Transverse colon (tissue), 4 donors: ENCODE data around the gene WSB1. TPM values are rescaled to one million over a fixed set of nuclear protein-coding genes. Genes with fewer than 3 reads are reported as not detected.
A peak's percentile ranks its signal among the peaks of the same experiment; 100 is the strongest.

Experiments
- DNase-seq: peaks from one replicate; pipeline ENCODE4 v3.0.0-alpha.2; 2019
- H3K27ac ChIP-seq, 4 donors: fragments of 200-600 bp; sonication (generic); 2 replicates each; pipeline ENCODE4 v1.5.1; 2016 to 2018; ENCODE audit warnings: inconsistent platforms in 4 of 4
- H3K27me3 ChIP-seq: fragments of 200-600 bp; sonication (generic); 2 replicates; pipeline ENCODE4 v1.5.1; 2017; ENCODE audit warnings: inconsistent platforms
- H3K36me3 ChIP-seq, 4 donors: fragments of 200-600 bp; sonication (generic); 2 replicates each; pipeline ENCODE4 v1.5.1; 2017 to 2019; ENCODE audit warnings: inconsistent platforms in 4 of 4
- H3K4me1 ChIP-seq, 4 donors: fragments of 200-600 bp; sonication (generic); 2 replicates each; pipeline ENCODE4 v1.5.1; 2017 to 2020; ENCODE audit warnings: inconsistent platforms in 4 of 4
- H3K4me3 ChIP-seq, 4 donors: fragments of 200-600 bp; sonication (generic); 1 replicate in 1 of 4; 2 replicates in 3 of 4; pipeline versions ENCODE4 v1.5.1 to v1.6.1; 2017 to 2019; ENCODE audit warnings: inconsistent platforms in 4 of 4
- H3K9me3 ChIP-seq, 2 donors: fragments of 200-600 bp; sonication (generic); 2 replicates each; pipeline ENCODE4 v1.5.1; 2017 to 2019; ENCODE audit warnings: inconsistent platforms in 2 of 2
- CTCF ChIP-seq, 5 experiments: fragments of 200-600 bp in 3 of 5; fragments of 450-650 bp in 2 of 5; sonication (generic) in 3 of 5; IDR thresholded peaks; 1 replicate in 2 of 5; 2 replicates in 3 of 5; pipeline ENCODE4 v1.5.1; 2016 to 2017; ENCODE audit warnings: antibody characterized with exemption in 5 of 5, inconsistent platforms in 3 of 5, mild to moderate bottlenecking in 2 of 5, moderate library complexity in 1 of 5
- EP300 ChIP-seq: sonication (generic); formaldehyde crosslinking; IDR thresholded peaks from one replicate; pipeline ENCODE4 v1.6.1; 2017; ENCODE audit warnings: antibody characterized with exemption, low read depth
- POLR2A ChIP-seq: fragments of 450-650 bp; IDR thresholded peaks from one replicate; pipeline ENCODE4 v1.6.1; 2016; ENCODE audit warnings: antibody characterized with exemption, mild to moderate bottlenecking, moderate library complexity
- POLR2AphosphoS5 ChIP-seq, 3 donors: sonication (generic); formaldehyde crosslinking; IDR thresholded peaks; one replicate each; pipeline ENCODE4 v1.6.1; 2016; ENCODE audit warnings: antibody characterized with exemption in 3 of 3
- WGBS, 2 donors: methylation state at CpG; one replicate each; pipeline ENCODE4 v1.1.5; 2018; ENCODE audit warnings: low coverage in 1 of 2; 5-methylcytosine and 5-hydroxymethylcytosine counted together
- in situ Hi-C, 4 donors: fragments of 200-750 bp; cut with MboI; loops; one replicate each; pipeline versions ENCODE4 v1.15.0 to v1.15.1; 2017; ENCODE audit warnings: low sequenced_read_pairs in 3 of 4, low pct_ligation_motif_present in 1 of 4, low pct_unique_long_range_greater_than_20kb in 1 of 4
- intact Hi-C: fragments of 100-400 bp; cut with DNase I; formaldehyde crosslinking; loops from one replicate; pipeline ENCODE4 v1.15.1; 2023; ENCODE audit warnings: low total_unique reads
- total RNA-seq, 4 donors: library from RNA; depleted of rRNA; stranded (reverse); fragments of >200 nt; gene quantifications; one replicate each; pipeline ENCODE4 v1.1.0, GENCODE V29; 2016

WSB1 gene
- total RNA-seq, 4 donors from 2014 or later: 90.4 to 335 (median 261) TPM

GRCh38 chr17:27354051-27354490, 60.2 kb downstream of the WSB1 start:
- 14% methylated on average over 19 of the region's 19 CpGs; no CpG with 5 or more reads in 1 of the 2 donors for WGBS, 2 donors
- H3K27ac ChIP-seq: peak overlapping the region; percentile 92 to 96 (median 94)
- TF ChIP-seq POLR2AphosphoS5 (IDR thresholded peaks at IDR 0.05): no peak
- no peak for TF ChIP-seq EP300
- TF ChIP-seq CTCF (IDR thresholded peaks at IDR 0.05): peak in 1 of 5 experiments; percentile 20
- TF ChIP-seq POLR2A: no peak

GRCh38 chr17:27354491-27355081, 60.7 kb downstream of the WSB1 start:
- no peak for DNase-seq
- in situ Hi-C loops: loop anchor here (5.0 to 25.0 kb wide), 8 partner anchors 60 to 408 kb away; partner anchors contain the start of gene KSR1 (in 1 of the 4)
- H3K4me3 ChIP-seq: peak overlapping the region in 3 of 4 donors; percentile 65 to 84 (median 79)

More at GRCh38 chr17:27354051-27354490, 60.2 kb downstream of the WSB1 start:
- Histone ChIP-seq H3K4me1 (peaks cover 0 to 18% (median 9%) of the 10 kb centered on the region in 4 donors), H3K27me3 (no peaks in the 10 kb centered on the region), H3K36me3 (no peaks in the 10 kb centered on the region), H3K9me3 (no peaks in the 10 kb centered on the region), H3K4me3 (peak overlapping the region in 3 of 4 donors; percentile 65 to 84 (median 79))
- intact Hi-C loops: loop anchor here (2.0 to 10.0 kb wide), 3 partner anchors 101 to 247 kb away; partner anchors contain the start of gene KSR1
- no peak for DNase-seq
- in situ Hi-C loops: loop anchor here (5.0 to 25.0 kb wide), 8 partner anchors 61 to 408 kb away; partner anchors contain the start of gene KSR1 (in 1 of the 4)

GRCh38 chr17:27355419-27355818, 61.5 kb downstream of the WSB1 start:
- intact Hi-C loops: loop anchor here (2.0 to 10.0 kb wide), 2 partner anchors 99 to 245 kb away; partner anchors contain the start of gene KSR1
- WGBS, 2 donors: 67 to 93% methylated on average over 1 to 4 of the region's 4 CpGs

More at GRCh38 chr17:27354491-27355081, 60.7 kb downstream of the WSB1 start:
- 69 to 100% methylated on average over 1 to 8 of the region's 8 CpGs for WGBS, 2 donors
- Histone ChIP-seq H3K4me1 (peaks cover 0 to 18% (median 6%) of the 10 kb centered on the region in 4 donors), H3K27me3 (no peaks in the 10 kb centered on the region), H3K36me3 (no peaks in the 10 kb centered on the region), H3K9me3 (no peaks in the 10 kb centered on the region), H3K27ac (peak overlapping the region in 3 of 4 donors; percentile 92 to 96 (median 94))
- intact Hi-C loops: loop anchor here (2.0 to 10.0 kb wide), 3 partner anchors 100 to 246 kb away; partner anchors contain the start of gene KSR1
- TF ChIP-seq EP300 (no peak), CTCF (IDR thresholded peaks at IDR 0.05) (no peak), POLR2A (no peak), POLR2AphosphoS5 (IDR thresholded peaks at IDR 0.05) (no peak)

More at GRCh38 chr17:27355419-27355818, 61.5 kb downstream of the WSB1 start:
- DNase-seq: no peak
- Histone ChIP-seq H3K27ac (no peak overlapping the region), H3K4me1 (peaks cover 0 to 18% (median 6%) of the 10 kb centered on the region in 4 donors), H3K36me3 (no peaks in the 10 kb centered on the region), H3K4me3 (no peak overlapping the region), H3K9me3 (no peaks in the 10 kb centered on the region), H3K27me3 (no peaks in the 10 kb centered on the region)
- TF ChIP-seq POLR2A: no peak
- TF ChIP-seq EP300: no peak
- no peak for TF ChIP-seq CTCF (IDR thresholded peaks at IDR 0.05)
- TF ChIP-seq POLR2AphosphoS5 (IDR thresholded peaks at IDR 0.05): no peak
- in situ Hi-C loops: loop anchor here in 3 of 4 donors (10.0 to 25.0 kb wide), 7 partner anchors 59 to 407 kb away; partner anchors contain the start of gene KSR1 (in 1 of the 3)
